GM23338 (cell line): ENCODE data around the gene KRT17.

Source experiments
- EZH2 ChIP-seq: fragments of 200-600 bp; sonication (generic); IDR thresholded peaks from one replicate; pipeline ENCODE4 v1.8.0; 2017; ENCODE audit warnings: antibody characterized with exemption, mild to moderate bottlenecking, low read depth; ENCODE audit not compliant: unreplicated experiment
- EZH2phosphoT487 ChIP-seq: fragments of 200-600 bp; sonication (generic); IDR thresholded peaks from one replicate; pipeline ENCODE4 v1.8.1; 2018; ENCODE audit warnings: antibody characterized with exemption; ENCODE audit not compliant: unreplicated experiment
- POLR2AphosphoS5 ChIP-seq: IDR thresholded peaks from 2 replicates; pipeline ENCODE4 v1.6.1; 2016; ENCODE audit warnings: antibody characterized with exemption, low read depth
- ZNF114 ChIP-seq: fragments of 250-450 bp; sonication (Bioruptor Pico); IDR thresholded peaks from 2 replicates; pipeline ENCODE4 v1.5.0; 2020; ENCODE audit warnings: mild to moderate bottlenecking, moderate library complexity
- TF ChIP-seq, protein P1 (sequence below), 2 experiments: fragments of 200-600 bp in 1 of 2; sonication (generic) in 1 of 2; conservative IDR thresholded peaks; 2 replicates each; pipeline versions ENCODE4 v1.5.1 to v1.6.1; 2016 to 2017; ENCODE audit warnings: antibody characterized with exemption in 2 of 2, low read depth in 2 of 2, mild to moderate bottlenecking in 2 of 2, moderate library complexity in 1 of 2
- TF ChIP-seq, protein P2 (sequence below): IDR thresholded peaks from one replicate; pipeline ENCODE4 v1.6.1; 2018; ENCODE audit warnings: antibody characterized with exemption; ENCODE audit not compliant: unreplicated experiment
- TF ChIP-seq, protein P3 (sequence below): IDR thresholded peaks from 2 replicates; pipeline ENCODE4 v1.6.1; 2016; ENCODE audit warnings: antibody characterized with exemption

DNA sequence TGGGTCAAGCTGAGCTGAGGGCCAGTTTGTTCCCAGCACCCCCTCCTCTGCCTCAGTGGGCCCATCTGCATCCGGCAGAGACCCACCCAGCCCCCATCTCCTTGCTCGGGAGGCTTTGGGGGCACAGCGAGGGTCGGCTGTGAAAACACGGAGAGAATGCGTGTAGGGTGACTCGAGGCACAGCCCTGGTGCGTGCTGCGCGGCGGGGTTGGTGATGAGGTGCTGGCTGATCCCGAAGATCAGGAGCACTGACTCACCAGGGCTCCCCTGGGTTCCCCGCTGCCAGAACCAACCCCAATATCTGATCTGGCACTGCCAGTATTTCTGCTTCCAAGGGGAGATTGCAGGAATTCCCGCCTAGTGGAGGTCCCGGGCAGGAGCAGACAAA is 7.5 kb upstream of the KRT17 start:
- TF ChIP-seq POLR2AphosphoS5 = no peak
- TF ChIP-seq, protein P1, sequence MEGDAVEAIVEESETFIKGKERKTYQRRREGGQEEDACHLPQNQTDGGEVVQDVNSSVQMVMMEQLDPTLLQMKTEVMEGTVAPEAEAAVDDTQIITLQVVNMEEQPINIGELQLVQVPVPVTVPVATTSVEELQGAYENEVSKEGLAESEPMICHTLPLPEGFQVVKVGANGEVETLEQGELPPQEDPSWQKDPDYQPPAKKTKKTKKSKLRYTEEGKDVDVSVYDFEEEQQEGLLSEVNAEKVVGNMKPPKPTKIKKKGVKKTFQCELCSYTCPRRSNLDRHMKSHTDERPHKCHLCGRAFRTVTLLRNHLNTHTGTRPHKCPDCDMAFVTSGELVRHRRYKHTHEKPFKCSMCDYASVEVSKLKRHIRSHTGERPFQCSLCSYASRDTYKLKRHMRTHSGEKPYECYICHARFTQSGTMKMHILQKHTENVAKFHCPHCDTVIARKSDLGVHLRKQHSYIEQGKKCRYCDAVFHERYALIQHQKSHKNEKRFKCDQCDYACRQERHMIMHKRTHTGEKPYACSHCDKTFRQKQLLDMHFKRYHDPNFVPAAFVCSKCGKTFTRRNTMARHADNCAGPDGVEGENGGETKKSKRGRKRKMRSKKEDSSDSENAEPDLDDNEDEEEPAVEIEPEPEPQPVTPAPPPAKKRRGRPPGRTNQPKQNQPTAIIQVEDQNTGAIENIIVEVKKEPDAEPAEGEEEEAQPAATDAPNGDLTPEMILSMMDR (conservative IDR thresholded peaks at IDR 0.05; ENCODE audit: low read depth in 2 of 2) = no peak
- TF ChIP-seq EZH2 = no peak
- TF ChIP-seq, protein P2, sequence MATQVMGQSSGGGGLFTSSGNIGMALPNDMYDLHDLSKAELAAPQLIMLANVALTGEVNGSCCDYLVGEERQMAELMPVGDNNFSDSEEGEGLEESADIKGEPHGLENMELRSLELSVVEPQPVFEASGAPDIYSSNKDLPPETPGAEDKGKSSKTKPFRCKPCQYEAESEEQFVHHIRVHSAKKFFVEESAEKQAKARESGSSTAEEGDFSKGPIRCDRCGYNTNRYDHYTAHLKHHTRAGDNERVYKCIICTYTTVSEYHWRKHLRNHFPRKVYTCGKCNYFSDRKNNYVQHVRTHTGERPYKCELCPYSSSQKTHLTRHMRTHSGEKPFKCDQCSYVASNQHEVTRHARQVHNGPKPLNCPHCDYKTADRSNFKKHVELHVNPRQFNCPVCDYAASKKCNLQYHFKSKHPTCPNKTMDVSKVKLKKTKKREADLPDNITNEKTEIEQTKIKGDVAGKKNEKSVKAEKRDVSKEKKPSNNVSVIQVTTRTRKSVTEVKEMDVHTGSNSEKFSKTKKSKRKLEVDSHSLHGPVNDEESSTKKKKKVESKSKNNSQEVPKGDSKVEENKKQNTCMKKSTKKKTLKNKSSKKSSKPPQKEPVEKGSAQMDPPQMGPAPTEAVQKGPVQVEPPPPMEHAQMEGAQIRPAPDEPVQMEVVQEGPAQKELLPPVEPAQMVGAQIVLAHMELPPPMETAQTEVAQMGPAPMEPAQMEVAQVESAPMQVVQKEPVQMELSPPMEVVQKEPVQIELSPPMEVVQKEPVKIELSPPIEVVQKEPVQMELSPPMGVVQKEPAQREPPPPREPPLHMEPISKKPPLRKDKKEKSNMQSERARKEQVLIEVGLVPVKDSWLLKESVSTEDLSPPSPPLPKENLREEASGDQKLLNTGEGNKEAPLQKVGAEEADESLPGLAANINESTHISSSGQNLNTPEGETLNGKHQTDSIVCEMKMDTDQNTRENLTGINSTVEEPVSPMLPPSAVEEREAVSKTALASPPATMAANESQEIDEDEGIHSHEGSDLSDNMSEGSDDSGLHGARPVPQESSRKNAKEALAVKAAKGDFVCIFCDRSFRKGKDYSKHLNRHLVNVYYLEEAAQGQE = no peak
- TF ChIP-seq, protein P3, sequence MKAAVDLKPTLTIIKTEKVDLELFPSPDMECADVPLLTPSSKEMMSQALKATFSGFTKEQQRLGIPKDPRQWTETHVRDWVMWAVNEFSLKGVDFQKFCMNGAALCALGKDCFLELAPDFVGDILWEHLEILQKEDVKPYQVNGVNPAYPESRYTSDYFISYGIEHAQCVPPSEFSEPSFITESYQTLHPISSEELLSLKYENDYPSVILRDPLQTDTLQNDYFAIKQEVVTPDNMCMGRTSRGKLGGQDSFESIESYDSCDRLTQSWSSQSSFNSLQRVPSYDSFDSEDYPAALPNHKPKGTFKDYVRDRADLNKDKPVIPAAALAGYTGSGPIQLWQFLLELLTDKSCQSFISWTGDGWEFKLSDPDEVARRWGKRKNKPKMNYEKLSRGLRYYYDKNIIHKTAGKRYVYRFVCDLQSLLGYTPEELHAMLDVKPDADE = no peak
- TF ChIP-seq EZH2phosphoT487 = no peak
- TF ChIP-seq ZNF114 = no peak
